ENCODE results near the gene SLC39A9. TPM values are rescaled to one million over a fixed set of nuclear protein-coding genes. Genes with fewer than 3 reads are reported as not detected.

Gene SLC39A9
- total RNA-seq, 4 donors from 2014 or later: 41.5 to 47.9 (median 45.4) TPM

DNA sequence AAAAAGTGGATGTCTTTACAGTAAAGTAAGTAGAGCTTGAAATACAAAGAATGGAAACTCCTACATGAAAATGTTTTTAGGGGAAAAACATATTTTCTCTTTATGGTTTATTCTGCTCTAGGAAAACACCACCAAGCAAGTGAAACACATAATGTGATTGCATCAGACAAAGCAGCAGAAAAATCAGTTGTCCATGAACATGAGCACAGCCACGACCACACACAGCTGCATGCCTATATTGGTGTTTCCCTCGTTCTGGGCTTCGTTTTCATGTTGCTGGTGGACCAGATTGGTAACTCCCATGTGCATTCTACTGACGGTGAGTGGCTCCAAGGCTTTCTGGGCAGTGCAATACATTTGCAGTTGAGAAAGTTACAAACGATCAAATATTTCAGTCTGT lies 43.5 kb downstream of the SLC39A9 start:
- 90 to 92% methylated on average over 4 to 5 of the region's 5 CpGs for WGBS, 2 donors (ENCODE audit: low coverage in 1 of 2)
- Histone ChIP-seq H3K27ac (no peak overlapping the region), H3K27me3 (no peaks in the 10 kb centered on the region), H3K36me3 (peaks cover 0 to 24% of the 10 kb centered on the region in 2 donors), H3K4me3 (no peak overlapping the region), H3K4me1 (no peaks in the 10 kb centered on the region), H3K9me3 (no peaks in the 10 kb centered on the region)
- no peak for ATAC-seq
- TF ChIP-seq CTCF (IDR thresholded peaks at IDR 0.05) (no peak), EP300 (IDR thresholded peaks at IDR 0.05) (no peak), POLR2AphosphoS5 (IDR thresholded peaks at IDR 0.05) (no peak), POLR2A (IDR thresholded peaks at IDR 0.05) (no peak)

GRCh38 chr14:69443296-69443805 lies 44.9 kb downstream of the SLC39A9 start:
- no peaks in the 10 kb centered on the region for H3K9me3 ChIP-seq
- H3K27me3 ChIP-seq: no peaks in the 10 kb centered on the region
- no peak overlapping the region for H3K27ac ChIP-seq
- no peak for ATAC-seq
- 86 to 96% methylated on average over 1 to 5 of the region's 5 CpGs for WGBS, 2 donors (ENCODE audit: low coverage in 1 of 2)
- no peaks in the 10 kb centered on the region for H3K4me1 ChIP-seq
- H3K4me3 ChIP-seq: no peak overlapping the region
- H3K36me3 ChIP-seq: peaks cover 0 to 30% of the 10 kb centered on the region in 2 donors
- no peak for TF ChIP-seq POLR2AphosphoS5 (IDR thresholded peaks at IDR 0.05)
- no peak for TF ChIP-seq POLR2A (IDR thresholded peaks at IDR 0.05)
- TF ChIP-seq CTCF (IDR thresholded peaks at IDR 0.05): no peak
- TF ChIP-seq EP300 (IDR thresholded peaks at IDR 0.05): no peak

DNA sequence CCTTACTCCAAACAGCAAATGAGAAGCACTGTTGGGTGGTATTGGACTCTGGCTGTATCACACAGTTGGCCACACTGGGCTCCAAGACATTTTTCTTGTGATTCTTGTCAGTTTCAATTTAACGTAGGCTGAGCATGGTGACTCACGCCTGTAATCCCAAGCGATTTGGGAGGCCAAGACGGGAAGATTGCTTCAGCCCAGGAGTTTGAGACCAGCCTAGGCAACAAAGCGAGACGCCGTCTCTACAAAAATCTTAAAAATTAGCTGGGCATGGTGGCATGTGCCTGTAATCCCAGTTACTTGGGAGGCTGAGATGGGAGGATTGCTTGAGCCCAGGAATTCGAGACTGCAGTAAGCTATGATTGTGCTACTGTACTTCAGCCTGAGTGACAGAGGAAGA lies 50.7 kb downstream of the SLC39A9 start:
- no peak overlapping the region for H3K4me3 ChIP-seq
- 94% methylated on average over 7 of the region's 8 CpGs; no CpG with 5 or more reads in 1 of the 2 donors for WGBS, 2 donors (ENCODE audit: low coverage in 1 of 2)
- no peaks in the 10 kb centered on the region for H3K9me3 ChIP-seq
- no peaks in the 10 kb centered on the region for H3K4me1 ChIP-seq
- no peak for ATAC-seq
- H3K36me3 ChIP-seq: peaks cover 0 to 20% of the 10 kb centered on the region in 2 donors
- H3K27ac ChIP-seq: no peak overlapping the region
- H3K27me3 ChIP-seq: no peaks in the 10 kb centered on the region
- TF ChIP-seq POLR2A (IDR thresholded peaks at IDR 0.05): no peak
- no peak for TF ChIP-seq EP300 (IDR thresholded peaks at IDR 0.05)
- TF ChIP-seq CTCF (IDR thresholded peaks at IDR 0.05): no peak
- TF ChIP-seq POLR2AphosphoS5 (IDR thresholded peaks at IDR 0.05): no peak

- Histone ChIP-seq H3K36me3 (peaks cover 0 to 44% of the 10 kb centered on the region in 2 donors), H3K4me3 (no peak overlapping the region), H3K27ac (no peak overlapping the region), H3K27me3 (no peaks in the 10 kb centered on the region), H3K9me3 (no peaks in the 10 kb centered on the region), H3K4me1 (no peaks in the 10 kb centered on the region)
- no peak for TF ChIP-seq CTCF (IDR thresholded peaks at IDR 0.05)
- no peak for TF ChIP-seq POLR2A (IDR thresholded peaks at IDR 0.05)
- no peak for TF ChIP-seq EP300 (IDR thresholded peaks at IDR 0.05)
- no peak for TF ChIP-seq POLR2AphosphoS5 (IDR thresholded peaks at IDR 0.05)
- WGBS, 2 donors (ENCODE audit: low coverage in 1 of 2): 67 to 86% methylated on average over 1 of the region's 2 CpGs
- no peak for ATAC-seq
Observed at GRCh38 chr14:69451941-69452340, 53.4 kb downstream of the SLC39A9 start.

- peaks cover 0 to 79% of the 10 kb centered on the region in 2 donors for H3K36me3 ChIP-seq
- H3K27me3 ChIP-seq: no peaks in the 10 kb centered on the region
- peaks cover 0 to 4% (median 0%) of the 10 kb centered on the region in 3 donors for H3K4me1 ChIP-seq
- H3K4me3 ChIP-seq: no peak overlapping the region
- ATAC-seq: no peak
- H3K9me3 ChIP-seq: no peaks in the 10 kb centered on the region
- no peak overlapping the region for H3K27ac ChIP-seq
- TF ChIP-seq POLR2AphosphoS5 (IDR thresholded peaks at IDR 0.05) (no peak), EP300 (IDR thresholded peaks at IDR 0.05) (no peak), POLR2A (IDR thresholded peaks at IDR 0.05) (no peak), CTCF (IDR thresholded peaks at IDR 0.05) (no peak)
- WGBS, 2 donors (ENCODE audit: low coverage in 1 of 2): 74 to 87% methylated on average over 3 to 10 of the region's 11 CpGs
Observed at GRCh38 chr14:69458350-69458749, 59.9 kb downstream of the SLC39A9 start.

Data from gastroesophageal sphincter (tissue), 4 donors.